ENCODE results near the gene GGA1.

The GGA1 gene

GRCh38 chr22:37631448-37632173 lies 23.0 kb downstream of the GGA1 start:
- DNase-seq (ENCODE audit: low read depth), result no peak
- H3K4me3 ChIP-seq (ENCODE audit: low read depth, low read length), result no peak overlapping the region
- no peak for TF ChIP-seq CTCF (IDR thresholded peaks at IDR 0.05; ENCODE audit: control insufficient read depth, extremely low read depth, insufficient read depth)

- TF ChIP-seq CTCF (IDR thresholded peaks at IDR 0.05; ENCODE audit: control insufficient read depth, extremely low read depth, insufficient read depth), result no peak
- DNase-seq (ENCODE audit: low read depth), result no peak
- no peak overlapping the region for H3K4me3 ChIP-seq (ENCODE audit: low read depth, low read length)
Observed at GRCh38 chr22:37632174-37633088, 23.8 kb downstream of the GGA1 start.

- no peak for DNase-seq (ENCODE audit: low read depth)
- H3K4me3 ChIP-seq (ENCODE audit: low read depth, low read length), result no peak overlapping the region
- TF ChIP-seq CTCF (IDR thresholded peaks at IDR 0.05; ENCODE audit: control insufficient read depth, extremely low read depth, insufficient read depth), result no peak
Observed at GRCh38 chr22:37633089-37633624, 24.5 kb downstream of the GGA1 start.

GRCh38 chr22:37633625-37634416 lies 25.2 kb downstream of the GGA1 start:
- H3K4me3 ChIP-seq (ENCODE audit: low read depth, low read length), result no peak overlapping the region
- DNase-seq (ENCODE audit: low read depth), result no peak
- no peak for TF ChIP-seq CTCF (IDR thresholded peaks at IDR 0.05; ENCODE audit: control insufficient read depth, extremely low read depth, insufficient read depth)

- TF ChIP-seq CTCF (IDR thresholded peaks at IDR 0.05; ENCODE audit: control insufficient read depth, extremely low read depth, insufficient read depth), result no peak
- H3K4me3 ChIP-seq (ENCODE audit: low read depth, low read length), result no peak overlapping the region
- DNase-seq (ENCODE audit: low read depth), result no peak
Observed at GRCh38 chr22:37634417-37634924, 25.8 kb downstream of the GGA1 start.

- no peak overlapping the region for H3K4me3 ChIP-seq (ENCODE audit: low read depth, low read length)
- no peak for DNase-seq (ENCODE audit: low read depth)
- no peak for TF ChIP-seq CTCF (IDR thresholded peaks at IDR 0.05; ENCODE audit: control insufficient read depth, extremely low read depth, insufficient read depth)
Observed at GRCh38 chr22:37635157-37635556, 26.5 kb downstream of the GGA1 start.

Data from LNCaP clone FGC (cell line).